DLD1 (cell line): Measurements from ENCODE around the gene CD1E.
"Not testable (repeated sequence)": the region's sequence is repeated elsewhere in the genome, so short reads cannot be mapped to it uniquely, and the experiment has no call there.

Experiments used
- in situ Hi-C: cut with HindIII; loops from 2 replicates; pipeline ENCODE4 v1.10.0; 2017; ENCODE audit warnings: low sequenced_read_pairs

Gene CD1E

GRCh38 chr1:158353303-158354075 lies at the start of gene CD1E:
Gene CD1E (plus strand): TSS chr1:158353894. CDS start chr1:158353989, 95 bp downstream.
- in situ Hi-C loops = no loop called here

GRCh38 chr1:158310623-158311022 lies 43.1 kb upstream of the CD1E start:
- in situ Hi-C loops = no loop called here

GRCh38 chr1:158311066-158311465 lies 42.6 kb upstream of the CD1E start:
- in situ Hi-C loops = no loop called here

- in situ Hi-C loops = no loop called here
Measured at GRCh38 chr1:158323866-158324265, 29.8 kb upstream of the CD1E start.

- in situ Hi-C loops = no loop called here
Measured at GRCh38 chr1:158324395-158324794, 29.3 kb upstream of the CD1E start.

- in situ Hi-C loops = no loop called here
Measured at GRCh38 chr1:158327481-158327880, 26.2 kb upstream of the CD1E start.

- in situ Hi-C loops = no loop called here
Measured at GRCh38 chr1:158328426-158328825, 25.3 kb upstream of the CD1E start.

- in situ Hi-C loops = no loop called here
Measured at GRCh38 chr1:158329300-158329699, 24.4 kb upstream of the CD1E start.

- in situ Hi-C loops = loop anchor here (5.0 kb wide), 1 partner anchor 93 kb away; no protein-coding TSS in a partner anchor
Measured at GRCh38 chr1:158329733-158330132, 24.0 kb upstream of the CD1E start.

- in situ Hi-C loops = loop anchor here (5.0 kb wide), 1 partner anchor 92 kb away; no protein-coding TSS in a partner anchor
Measured at GRCh38 chr1:158330391-158331105, 23.1 kb upstream of the CD1E start.

GRCh38 chr1:158331106-158331425 lies 22.6 kb upstream of the CD1E start:
- in situ Hi-C loops = loop anchor here (5.0 kb wide), 1 partner anchor 91 kb away; no protein-coding TSS in a partner anchor

GRCh38 chr1:158331481-158332150 lies 22.1 kb upstream of the CD1E start, which contains the start of gene CD1B:
Gene CD1B (minus strand): TSS chr1:158331531. CDS start chr1:158331423, 108 bp downstream.
- in situ Hi-C loops = loop anchor here (5.0 kb wide), 1 partner anchor 91 kb away; no protein-coding TSS in a partner anchor

- in situ Hi-C loops = loop anchor here (5.0 kb wide), 1 partner anchor 89 kb away; no protein-coding TSS in a partner anchor
Measured at GRCh38 chr1:158333405-158334155, 20.1 kb upstream of the CD1E start.

- in situ Hi-C loops = loop anchor here (5.0 kb wide), 1 partner anchor 88 kb away; no protein-coding TSS in a partner anchor
Measured at GRCh38 chr1:158334526-158335212, 19.0 kb upstream of the CD1E start.

- in situ Hi-C loops = no loop called here
Measured at GRCh38 chr1:158335213-158335532, 18.5 kb upstream of the CD1E start.

GRCh38 chr1:158336413-158336812 lies 17.3 kb upstream of the CD1E start:
- in situ Hi-C loops = not testable (repeated sequence)

GRCh38 chr1:158348946-158349345 lies 4.7 kb upstream of the CD1E start:
- in situ Hi-C loops = not testable (repeated sequence)

GRCh38 chr1:158354255-158354654 lies 561 bp downstream of the CD1E start:
- in situ Hi-C loops = no loop called here

- in situ Hi-C loops = no loop called here
Measured at GRCh38 chr1:158355773-158356285, 2.1 kb downstream of the CD1E start.

- in situ Hi-C loops = no loop called here
Measured at GRCh38 chr1:158356616-158357015, 2.9 kb downstream of the CD1E start.
